Measurements from ENCODE around the gene ARRB1.

GRCh38 chr11:75308116-75308515 lies 43.3 kb downstream of the ARRB1 start:
- TF ChIP-seq YY1 (IDR thresholded peaks at IDR 0.05; ENCODE audit: low read depth): no peak
- no peak for TF ChIP-seq CTCF (IDR thresholded peaks at IDR 0.05)
- TF ChIP-seq RAD21 (IDR thresholded peaks at IDR 0.05; ENCODE audit: low read length): no peak
- no peak for TF ChIP-seq SIN3A (IDR thresholded peaks at IDR 0.05; ENCODE audit: borderline replicate concordance, low read depth, low read length)
- no peak for TF ChIP-seq ELF1 (IDR thresholded peaks at IDR 0.05)
- no peak for TF ChIP-seq EP300 (IDR thresholded peaks at IDR 0.05; ENCODE audit: borderline replicate concordance in 1 of 2, low read depth in 1 of 2, low read length in 1 of 2)
- TF ChIP-seq MXI1 (IDR thresholded peaks at IDR 0.05; ENCODE audit: low read depth, low read length): no peak
- no peak for TF ChIP-seq TAF1 (IDR thresholded peaks at IDR 0.05; ENCODE audit: borderline replicate concordance, low read depth, low read length)
- no peak for TF ChIP-seq USF2 (IDR thresholded peaks at IDR 0.05; ENCODE audit: borderline replicate concordance, low read depth, low read length)
- no peak for TF ChIP-seq POLR2AphosphoS5 (IDR thresholded peaks at IDR 0.05; ENCODE audit: low read depth, low read length)
- no peak for TF ChIP-seq FOSL2 (IDR thresholded peaks at IDR 0.05; ENCODE audit: borderline replicate concordance, low read depth)
- TF ChIP-seq JUND (IDR thresholded peaks at IDR 0.05): no peak
- no peak for TF ChIP-seq MAX (IDR thresholded peaks at IDR 0.05; ENCODE audit: low read depth)
- no peak for TF ChIP-seq TCF12 (IDR thresholded peaks at IDR 0.05)

Data from SK-N-SH (cell line).